ENCODE measurements around the gene FLT1. TPM values are rescaled to one million over a fixed set of nuclear protein-coding genes. Genes with fewer than 3 reads are reported as not detected.

Gene FLT1
- total and polyA plus RNA-seq, 2 of the 13 experiments (the other 11 are each of a cell fraction or from before 2014, with no cell fraction given): 0.02 TPM; not detected in 1

DNA sequence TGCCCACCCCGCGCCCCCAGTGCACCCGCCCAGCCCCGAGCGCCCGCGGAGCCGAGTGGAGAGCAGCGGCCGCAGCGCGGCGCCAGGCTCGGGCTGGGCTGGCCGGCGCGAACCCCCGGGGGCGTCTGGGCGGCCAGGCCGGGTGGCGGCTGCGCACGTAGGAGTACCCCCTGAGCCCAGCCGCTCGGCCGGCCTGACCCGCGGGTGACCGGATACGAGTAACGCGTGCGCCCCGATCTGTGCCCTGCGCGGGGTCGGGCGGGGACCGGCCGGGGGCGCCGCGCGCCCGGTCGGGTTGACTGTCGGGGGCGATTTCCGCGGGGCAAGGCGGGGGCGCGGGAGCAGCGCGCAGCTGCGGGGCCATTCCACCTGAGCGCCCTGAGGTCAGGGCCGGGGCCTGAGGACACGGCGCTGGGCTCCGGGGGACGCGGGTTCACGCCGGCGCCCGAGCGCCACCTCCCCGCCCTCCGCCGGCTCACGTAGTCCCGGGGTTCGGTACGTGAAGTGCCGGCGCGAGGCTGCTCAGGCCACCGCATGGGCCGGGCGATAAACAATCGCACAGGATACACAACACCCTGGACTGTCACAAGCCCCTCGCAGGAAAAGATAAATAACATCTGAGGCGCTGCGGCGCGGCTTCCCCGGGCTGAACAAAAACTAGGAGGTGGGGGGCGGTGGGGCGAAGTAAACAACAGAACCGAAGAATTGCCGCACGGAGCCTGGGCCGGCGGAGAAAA lies 37.6 kb upstream of the FLT1 start (continued):
- TF ChIP-seq, protein P1, sequence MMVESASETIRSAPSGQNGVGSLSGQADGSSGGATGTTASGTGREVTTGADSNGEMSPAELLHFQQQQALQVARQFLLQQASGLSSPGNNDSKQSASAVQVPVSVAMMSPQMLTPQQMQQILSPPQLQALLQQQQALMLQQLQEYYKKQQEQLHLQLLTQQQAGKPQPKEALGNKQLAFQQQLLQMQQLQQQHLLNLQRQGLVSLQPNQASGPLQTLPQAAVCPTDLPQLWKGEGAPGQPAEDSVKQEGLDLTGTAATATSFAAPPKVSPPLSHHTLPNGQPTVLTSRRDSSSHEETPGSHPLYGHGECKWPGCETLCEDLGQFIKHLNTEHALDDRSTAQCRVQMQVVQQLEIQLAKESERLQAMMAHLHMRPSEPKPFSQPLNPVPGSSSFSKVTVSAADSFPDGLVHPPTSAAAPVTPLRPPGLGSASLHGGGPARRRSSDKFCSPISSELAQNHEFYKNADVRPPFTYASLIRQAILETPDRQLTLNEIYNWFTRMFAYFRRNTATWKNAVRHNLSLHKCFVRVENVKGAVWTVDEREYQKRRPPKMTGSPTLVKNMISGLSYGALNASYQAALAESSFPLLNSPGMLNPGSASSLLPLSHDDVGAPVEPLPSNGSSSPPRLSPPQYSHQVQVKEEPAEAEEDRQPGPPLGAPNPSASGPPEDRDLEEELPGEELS (CRISPR knock-in tag; IDR thresholded peaks at IDR 0.05): peak; percentile 10; the same call in 1 of the 2 replicates
- TF ChIP-seq NR2C2 (CRISPR knock-in tag; IDR thresholded peaks at IDR 0.05; ENCODE audit: borderline replicate concordance) (no peak), ZBTB21 (CRISPR knock-in tag; IDR thresholded peaks at IDR 0.05) (no peak), ZNF569 (CRISPR knock-in tag; IDR thresholded peaks at IDR 0.05; ENCODE audit: borderline replicate concordance) (no peak)
- TF ChIP-seq, protein P2, sequence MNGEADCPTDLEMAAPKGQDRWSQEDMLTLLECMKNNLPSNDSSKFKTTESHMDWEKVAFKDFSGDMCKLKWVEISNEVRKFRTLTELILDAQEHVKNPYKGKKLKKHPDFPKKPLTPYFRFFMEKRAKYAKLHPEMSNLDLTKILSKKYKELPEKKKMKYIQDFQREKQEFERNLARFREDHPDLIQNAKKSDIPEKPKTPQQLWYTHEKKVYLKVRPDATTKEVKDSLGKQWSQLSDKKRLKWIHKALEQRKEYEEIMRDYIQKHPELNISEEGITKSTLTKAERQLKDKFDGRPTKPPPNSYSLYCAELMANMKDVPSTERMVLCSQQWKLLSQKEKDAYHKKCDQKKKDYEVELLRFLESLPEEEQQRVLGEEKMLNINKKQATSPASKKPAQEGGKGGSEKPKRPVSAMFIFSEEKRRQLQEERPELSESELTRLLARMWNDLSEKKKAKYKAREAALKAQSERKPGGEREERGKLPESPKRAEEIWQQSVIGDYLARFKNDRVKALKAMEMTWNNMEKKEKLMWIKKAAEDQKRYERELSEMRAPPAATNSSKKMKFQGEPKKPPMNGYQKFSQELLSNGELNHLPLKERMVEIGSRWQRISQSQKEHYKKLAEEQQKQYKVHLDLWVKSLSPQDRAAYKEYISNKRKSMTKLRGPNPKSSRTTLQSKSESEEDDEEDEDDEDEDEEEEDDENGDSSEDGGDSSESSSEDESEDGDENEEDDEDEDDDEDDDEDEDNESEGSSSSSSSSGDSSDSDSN (CRISPR knock-in tag; IDR thresholded peaks at IDR 0.05): peak; percentile 90; the same call in 1 of the 2 replicates
- TF ChIP-seq, protein P3, sequence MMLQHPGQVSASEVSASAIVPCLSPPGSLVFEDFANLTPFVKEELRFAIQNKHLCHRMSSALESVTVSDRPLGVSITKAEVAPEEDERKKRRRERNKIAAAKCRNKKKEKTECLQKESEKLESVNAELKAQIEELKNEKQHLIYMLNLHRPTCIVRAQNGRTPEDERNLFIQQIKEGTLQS (CRISPR knock-in tag; IDR thresholded peaks at IDR 0.05): no peak
